Right atrium auricular region (tissue), 2 donors: ENCODE measurements around the gene HEATR1. TPM values are rescaled to one million over a fixed set of nuclear protein-coding genes. Genes with fewer than 3 reads are reported as not detected.
"Not testable (repeated sequence)": the region's sequence is repeated elsewhere in the genome, so short reads cannot be mapped to it uniquely, and the experiment has no call there.

Experiments
- DNase-seq: peaks from one replicate; pipeline ENCODE4 v3.0.0-alpha.2; 2019; ENCODE audit warnings: low spot score
- H3K27ac ChIP-seq, 2 donors: fragments of 200-600 bp; sonication (generic); 1 replicate in 1 of 2; 2 replicates in 1 of 2; pipeline ENCODE4 v1.5.1; 2016 to 2019
- H3K27me3 ChIP-seq, 2 donors: fragments of 200-600 bp; sonication (generic); one replicate each; pipeline versions ENCODE4 v1.5.1 to v1.6.0; 2017 to 2019
- H3K36me3 ChIP-seq: fragments of 200-600 bp; sonication (generic); one replicate; pipeline ENCODE4 v1.5.1; 2016
- H3K4me1 ChIP-seq, 2 donors: fragments of 200-600 bp; sonication (generic); one replicate each; pipeline versions ENCODE4 v1.5.1 to v1.6.0; 2017 to 2019
- H3K4me3 ChIP-seq, 2 donors: fragments of 200-600 bp; sonication (generic); 1 replicate in 1 of 2; 2 replicates in 1 of 2; pipeline ENCODE4 v1.5.1; 2017 to 2019; ENCODE audit warnings: mild to moderate bottlenecking in 1 of 2, moderate library complexity in 1 of 2
- H3K9me3 ChIP-seq, 2 donors: fragments of 200-600 bp; sonication (generic); one replicate each; pipeline ENCODE4 v1.5.1; 2019
- CTCF ChIP-seq, 2 donors: fragments of 200-600 bp; sonication (generic); IDR thresholded peaks; one replicate each; pipeline ENCODE4 v1.5.1; 2019; ENCODE audit warnings: antibody characterized with exemption in 2 of 2
- total RNA-seq, 2 donors: library from RNA; depleted of rRNA; stranded (reverse); fragments of >200 nt; gene quantifications; one replicate each; pipeline ENCODE4 v1.1.0, GENCODE V29; 2016

Gene HEATR1
- total RNA-seq, 2 donors from 2014 or later, result 7.1 to 8.6 TPM

GRCh38 chr1:236618507-236618906 is 14.2 kb upstream of the HEATR1 start:
- Histone ChIP-seq H3K4me3 (no peak overlapping the region), H3K27ac (no peak overlapping the region)
- no peak for TF ChIP-seq CTCF (IDR thresholded peaks at IDR 0.05)

GRCh38 chr1:236615399-236616148 is 11.3 kb upstream of the HEATR1 start:
- no peak overlapping the region for H3K4me3 ChIP-seq
- H3K4me1 ChIP-seq, result no peaks in the 10 kb centered on the region
- no peaks in the 10 kb centered on the region for H3K36me3 ChIP-seq
- TF ChIP-seq CTCF (IDR thresholded peaks at IDR 0.05), result no peak
- H3K9me3 ChIP-seq, result peaks cover 0 to 7% of the 10 kb centered on the region in 2 donors
- DNase-seq, result no peak
- no peaks in the 10 kb centered on the region for H3K27me3 ChIP-seq
- H3K27ac ChIP-seq, result no peak overlapping the region

More at GRCh38 chr1:236618507-236618906, 14.2 kb upstream of the HEATR1 start:
- H3K4me1 ChIP-seq, result no peaks in the 10 kb centered on the region
- no peaks in the 10 kb centered on the region for H3K36me3 ChIP-seq
- H3K9me3 ChIP-seq, result peaks cover 5 to 14% of the 10 kb centered on the region in 2 donors
- H3K27me3 ChIP-seq, result no peaks in the 10 kb centered on the region
- no peak for DNase-seq

GRCh38 chr1:236612349-236612748 is 8.0 kb upstream of the HEATR1 start:
- Histone ChIP-seq H3K4me1 (no peaks in the 10 kb centered on the region), H3K36me3 (no peaks in the 10 kb centered on the region), H3K9me3 (peaks cover 0 to 7% of the 10 kb centered on the region in 2 donors), H3K27ac (no peak overlapping the region), H3K4me3 (no peak overlapping the region), H3K27me3 (no peaks in the 10 kb centered on the region)
- no peak for DNase-seq
- no peak for TF ChIP-seq CTCF (IDR thresholded peaks at IDR 0.05)

- peak overlapping the region in 1 of 2 donors; percentile 26 for H3K27ac ChIP-seq
- H3K4me3 ChIP-seq, result no peak overlapping the region
- peak; percentile 63 to 73 for TF ChIP-seq CTCF (IDR thresholded peaks at IDR 0.05)
- no peak for DNase-seq
- H3K27me3 ChIP-seq, result no peaks in the 10 kb centered on the region
- H3K36me3 ChIP-seq, result no peaks in the 10 kb centered on the region
- H3K4me1 ChIP-seq, result no peaks in the 10 kb centered on the region
- peaks cover 0 to 7% of the 10 kb centered on the region in 2 donors for H3K9me3 ChIP-seq
Observed at GRCh38 chr1:236608930-236609726, 4.8 kb upstream of the HEATR1 start.

GRCh38 chr1:236607597-236607996 is 3.3 kb upstream of the HEATR1 start:
- peaks cover 0 to 11% of the 10 kb centered on the region in 2 donors for H3K4me1 ChIP-seq
- H3K27me3 ChIP-seq, H3K27ac ChIP-seq, H3K36me3 ChIP-seq, DNase-seq, H3K4me3 ChIP-seq, H3K9me3 ChIP-seq: not testable (repeated sequence)
